Stimulated activated CD4-positive, alpha-beta T cell treated with anti-CD3 and anti-CD28 coated beads, TNF-alpha, amount 100 ng/mL, for 4 hours (primary cell): Measurements from ENCODE around the gene HP1BP3.

Experiments
- DNase-seq, 3 experiments: peaks; one replicate each; pipeline ENCODE4 v3.0.0-alpha.2; 2020; ENCODE audit warnings: low read depth in 3 of 3

Gene HP1BP3

GRCh38 chr1:20770314-20771087 lies 16.6 kb downstream of the HP1BP3 start:
- no peak for DNase-seq

- DNase-seq = no peak
Measured at GRCh38 chr1:20767271-20767670, 19.8 kb downstream of the HP1BP3 start.

- no peak for DNase-seq
Measured at GRCh38 chr1:20763417-20763816, 23.7 kb downstream of the HP1BP3 start.

GRCh38 chr1:20760322-20760721 lies 26.8 kb downstream of the HP1BP3 start:
- no peak for DNase-seq

GRCh38 chr1:20753589-20753988 lies 33.5 kb downstream of the HP1BP3 start:
- no peak for DNase-seq

- DNase-seq = no peak
Measured at GRCh38 chr1:20751462-20751990, 35.6 kb downstream of the HP1BP3 start.

- no peak for DNase-seq
Measured at GRCh38 chr1:20742671-20743070, 44.4 kb downstream of the HP1BP3 start.

- DNase-seq = no peak
Measured at GRCh38 chr1:20740781-20741180, 46.3 kb downstream of the HP1BP3 start.

- no peak for DNase-seq
Measured at GRCh38 chr1:20739225-20739624, 47.9 kb downstream of the HP1BP3 start.

- no peak for DNase-seq
Measured at GRCh38 chr1:20735581-20736111, 51.5 kb downstream of the HP1BP3 start.

- DNase-seq = no peak
Measured at GRCh38 chr1:20733360-20733975, 53.6 kb downstream of the HP1BP3 start.

- DNase-seq = peak; percentile 45 to 68 (median 56)
Measured at GRCh38 chr1:20732588-20733359, 54.3 kb downstream of the HP1BP3 start, which contains the start of gene SH2D5. SH2D5 (minus strand) TSS chr1:20732703; CDS start chr1:20728044, 4,659 bp downstream.

GRCh38 chr1:20732071-20732587 lies 55.0 kb downstream of the HP1BP3 start:
- peak; percentile 38 to 66 (median 48) for DNase-seq

- no peak for DNase-seq
Measured at GRCh38 chr1:20731057-20731991, 55.8 kb downstream of the HP1BP3 start.

- DNase-seq = no peak
Measured at GRCh38 chr1:20730690-20731056, 56.4 kb downstream of the HP1BP3 start.

GRCh38 chr1:20729990-20730689 lies 57.0 kb downstream of the HP1BP3 start:
- no peak for DNase-seq

GRCh38 chr1:20729155-20729931 lies 57.8 kb downstream of the HP1BP3 start:
- DNase-seq = no peak

- DNase-seq = no peak
Measured at GRCh38 chr1:20728371-20729154, 58.5 kb downstream of the HP1BP3 start.
